GM19238 (cell line): ENCODE data around the gene FCGR1A.
"Not testable (repeated sequence)": the region's sequence is repeated elsewhere in the genome, so short reads cannot be mapped to it uniquely, and the experiment has no call there.

ENCODE experiments used
- DNase-seq: peaks from one replicate; pipeline ENCODE4 v3.0.0; 2011; ENCODE audit warnings: low spot score; ENCODE audit not compliant: insufficient read length

FCGR1A gene

GRCh38 chr1:149832316-149833126, 50.0 kb downstream of the FCGR1A start:
- not testable (repeated sequence) for DNase-seq

DNA sequence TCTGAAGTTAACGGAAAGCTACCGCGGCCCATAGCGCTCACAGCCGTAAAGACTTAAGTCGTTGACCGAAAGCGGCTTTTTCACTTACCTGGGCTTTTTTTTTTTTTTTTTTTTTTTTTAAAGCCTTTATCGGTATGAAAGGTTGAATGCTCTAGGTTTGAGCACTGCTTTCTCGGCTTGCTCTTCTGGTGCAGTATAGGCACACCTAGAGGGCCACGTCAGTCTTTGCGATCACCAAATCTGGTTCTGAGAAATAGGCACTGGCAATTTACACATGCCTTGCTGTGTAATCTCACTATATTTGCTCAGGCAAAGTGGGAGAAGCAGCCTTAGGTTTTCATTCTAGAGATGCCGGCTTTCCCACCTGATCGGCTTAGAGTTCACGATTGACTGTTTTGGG, 50.6 kb downstream of the FCGR1A start:
- DNase-seq: not testable (repeated sequence)

GRCh38 chr1:149841149-149841548, 58.7 kb downstream of the FCGR1A start:
- not testable (repeated sequence) for DNase-seq
